Skeletal muscle cell (primary cell): ENCODE results near the gene ADORA1.

ENCODE experiments used
- DNase-seq: peaks from one replicate; pipeline ENCODE4 v3.0.0-alpha.2; 2010; ENCODE audit warnings: low read depth
- H3K4me3 ChIP-seq: 2 replicates; pipeline ENCODE4 v1.5.1; 2011; ENCODE audit warnings: low read depth, mild to moderate bottlenecking, control low read depth, low read length, moderate library complexity

ADORA1 gene

GRCh38 chr1:203178083-203178482 is 50.6 kb downstream of the ADORA1 start:
- no peak for DNase-seq
- H3K4me3 ChIP-seq: no peak overlapping the region

- no peak for DNase-seq
Observed at GRCh38 chr1:203178821-203179666, 51.5 kb downstream of the ADORA1 start.

GRCh38 chr1:203179667-203180005 is 52.1 kb downstream of the ADORA1 start:
- H3K4me3 ChIP-seq: no peak overlapping the region
- DNase-seq: no peak

More at GRCh38 chr1:203178821-203179666, 51.5 kb downstream of the ADORA1 start:
- no peak overlapping the region for H3K4me3 ChIP-seq

- DNase-seq: no peak
- H3K4me3 ChIP-seq: no peak overlapping the region
Observed at GRCh38 chr1:203180611-203181330, 53.2 kb downstream of the ADORA1 start.

- DNase-seq: no peak
Observed at GRCh38 chr1:203181586-203182386, 54.3 kb downstream of the ADORA1 start.

GRCh38 chr1:203182387-203182953 is 54.9 kb downstream of the ADORA1 start:
- no peak for DNase-seq
- no peak overlapping the region for H3K4me3 ChIP-seq

More at GRCh38 chr1:203181586-203182386, 54.3 kb downstream of the ADORA1 start:
- H3K4me3 ChIP-seq: no peak overlapping the region

GRCh38 chr1:203183828-203184227 is 56.3 kb downstream of the ADORA1 start:
- H3K4me3 ChIP-seq: no peak overlapping the region
- no peak for DNase-seq

GRCh38 chr1:203184467-203184866 is 56.9 kb downstream of the ADORA1 start:
- no peak for DNase-seq
- no peak overlapping the region for H3K4me3 ChIP-seq

GRCh38 chr1:203185061-203185461 is 57.5 kb downstream of the ADORA1 start:
- H3K4me3 ChIP-seq: no peak overlapping the region
- no peak for DNase-seq

- H3K4me3 ChIP-seq: no peak overlapping the region
- DNase-seq: no peak
Observed at GRCh38 chr1:203185585-203185984, 58.1 kb downstream of the ADORA1 start.

GRCh38 chr1:203186091-203186445 is 58.5 kb downstream of the ADORA1 start:
- no peak for DNase-seq
- no peak overlapping the region for H3K4me3 ChIP-seq

- DNase-seq: no peak
- no peak within 1 kb of the TSS for H3K4me3 ChIP-seq
Observed at GRCh38 chr1:203186446-203187303, 59.1 kb downstream of the ADORA1 start, which contains the start of gene CHI3L1. Gene CHI3L1 (minus strand): TSS chr1:203186704. CDS start chr1:203186623, 81 bp downstream.

GRCh38 chr1:203187304-203187685 is 59.8 kb downstream of the ADORA1 start:
- no peak overlapping the region for H3K4me3 ChIP-seq
- DNase-seq: no peak

- H3K4me3 ChIP-seq: no peak overlapping the region
- DNase-seq: no peak
Observed at GRCh38 chr1:203187689-203188264, 60.3 kb downstream of the ADORA1 start.

- H3K4me3 ChIP-seq: no peak overlapping the region
- no peak for DNase-seq
Observed at GRCh38 chr1:203188686-203189232, 61.2 kb downstream of the ADORA1 start.

GRCh38 chr1:203189951-203190352 is 62.4 kb downstream of the ADORA1 start:
- DNase-seq: no peak
- H3K4me3 ChIP-seq: no peak overlapping the region

- no peak overlapping the region for H3K4me3 ChIP-seq
- DNase-seq: no peak
Observed at GRCh38 chr1:203190949-203191348, 63.4 kb downstream of the ADORA1 start.

- no peak for DNase-seq
- H3K4me3 ChIP-seq: no peak overlapping the region
Observed at GRCh38 chr1:203196371-203196770, 68.8 kb downstream of the ADORA1 start.
